ENCODE data around the gene MRPL24. TPM values are rescaled to one million over a fixed set of nuclear protein-coding genes. Genes with fewer than 3 reads are reported as not detected.

The MRPL24 gene
- total and polyA plus RNA-seq, 2 of the 13 experiments (the other 11 are each of a cell fraction or from before 2014, with no cell fraction given), result 38.1 to 42.9 TPM

GRCh38 chr1:156725683-156726280, 15.1 kb downstream of the MRPL24 start (continued):
- TF ChIP-seq PLSCR1 (CRISPR knock-in tag; IDR thresholded peaks at IDR 0.05; ENCODE audit: borderline replicate concordance) (no peak), ZNF326 (CRISPR knock-in tag; IDR thresholded peaks at IDR 0.05; ENCODE audit: borderline replicate concordance) (no peak), ZBTB25 (CRISPR knock-in tag; IDR thresholded peaks at IDR 0.05) (no peak), ZUFSP (CRISPR knock-in tag; IDR thresholded peaks at IDR 0.05; ENCODE audit: borderline replicate concordance) (no peak), HINFP (CRISPR knock-in tag; IDR thresholded peaks at IDR 0.05; ENCODE audit: low read depth) (no peak), NR2F1 (CRISPR knock-in tag; IDR thresholded peaks at IDR 0.05) (no peak), KLF15 (CRISPR knock-in tag; IDR thresholded peaks at IDR 0.05; ENCODE audit: borderline replicate concordance) (no peak), ZBTB37 (CRISPR knock-in tag; IDR thresholded peaks at IDR 0.05) (no peak), CREM (IDR thresholded peaks at IDR 0.05) (peak; percentile 24; the same call in 1 of the 2 replicates), CREM (CRISPR knock-in tag; IDR thresholded peaks at IDR 0.05) (no peak), ASH2L (IDR thresholded peaks at IDR 0.05; ENCODE audit: insufficient read length, low read depth, low read length) (peak; percentile 26), ZNF737 (CRISPR knock-in tag; IDR thresholded peaks at IDR 0.05; ENCODE audit: borderline replicate concordance) (no peak), PRPF4 (IDR thresholded peaks at IDR 0.05; ENCODE audit: low read depth, low read length, poor library complexity, severe bottlenecking) (no peak), ZNF33A (CRISPR knock-in tag; IDR thresholded peaks at IDR 0.05; ENCODE audit: borderline replicate concordance) (no peak), ZNF816 (CRISPR knock-in tag; IDR thresholded peaks at IDR 0.05; ENCODE audit: borderline replicate concordance) (no peak), ZSCAN29 (CRISPR knock-in tag; conservative IDR thresholded peaks at IDR 0.05) (no peak), MAFK (conservative IDR thresholded peaks at IDR 0.05 in 1 of 2, IDR thresholded peaks at IDR 0.05 in 1 of 2; ENCODE audit: low read length in 2 of 2) (no peak), AHR (CRISPR knock-in tag; IDR thresholded peaks at IDR 0.05) (no peak), MXI1 (IDR thresholded peaks at IDR 0.05; ENCODE audit: borderline replicate concordance, low read depth, low read length) (peak; percentile 50; the same call in 1 of the 3 replicates), GTF3A (CRISPR knock-in tag; conservative IDR thresholded peaks at IDR 0.05) (no peak)

Measured in HepG2 (cell line).